AG09319 (cell line): ENCODE results near the gene CCDC12.

Source experiments
- DNase-seq: peaks from one replicate; pipeline ENCODE4 v3.0.0-alpha.2; 2010; ENCODE audit warnings: low read depth; ENCODE audit errors: extremely low read depth
- TF ChIP-seq, protein P1 (sequence below): IDR thresholded peaks from 2 replicates; pipeline ENCODE4 v1.5.1; 2011; ENCODE audit warnings: low read depth, mild to moderate bottlenecking, inconsistent platforms, low read length, moderate library complexity

Gene CCDC12

DNA sequence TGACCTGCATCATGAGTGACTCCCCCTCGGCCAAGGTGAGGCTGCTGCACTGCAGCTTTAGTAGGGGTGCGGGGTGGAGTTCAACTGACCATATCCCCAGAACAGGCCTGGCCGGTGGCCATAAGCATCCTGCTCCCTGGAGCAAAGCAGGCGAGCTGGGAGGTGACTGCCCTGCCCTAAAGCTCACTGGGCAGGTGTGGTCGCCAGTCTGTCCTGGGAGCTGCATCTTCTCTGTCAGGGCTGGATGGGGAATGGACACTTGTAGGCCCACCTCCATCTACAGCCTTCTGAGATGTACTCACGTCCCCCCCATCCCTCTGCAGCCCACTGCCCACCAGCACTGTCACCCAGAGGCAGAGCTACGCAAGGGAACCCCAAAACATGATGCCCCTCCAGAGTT is 17.4 kb upstream of the CCDC12 start:
- TF ChIP-seq, protein P1, sequence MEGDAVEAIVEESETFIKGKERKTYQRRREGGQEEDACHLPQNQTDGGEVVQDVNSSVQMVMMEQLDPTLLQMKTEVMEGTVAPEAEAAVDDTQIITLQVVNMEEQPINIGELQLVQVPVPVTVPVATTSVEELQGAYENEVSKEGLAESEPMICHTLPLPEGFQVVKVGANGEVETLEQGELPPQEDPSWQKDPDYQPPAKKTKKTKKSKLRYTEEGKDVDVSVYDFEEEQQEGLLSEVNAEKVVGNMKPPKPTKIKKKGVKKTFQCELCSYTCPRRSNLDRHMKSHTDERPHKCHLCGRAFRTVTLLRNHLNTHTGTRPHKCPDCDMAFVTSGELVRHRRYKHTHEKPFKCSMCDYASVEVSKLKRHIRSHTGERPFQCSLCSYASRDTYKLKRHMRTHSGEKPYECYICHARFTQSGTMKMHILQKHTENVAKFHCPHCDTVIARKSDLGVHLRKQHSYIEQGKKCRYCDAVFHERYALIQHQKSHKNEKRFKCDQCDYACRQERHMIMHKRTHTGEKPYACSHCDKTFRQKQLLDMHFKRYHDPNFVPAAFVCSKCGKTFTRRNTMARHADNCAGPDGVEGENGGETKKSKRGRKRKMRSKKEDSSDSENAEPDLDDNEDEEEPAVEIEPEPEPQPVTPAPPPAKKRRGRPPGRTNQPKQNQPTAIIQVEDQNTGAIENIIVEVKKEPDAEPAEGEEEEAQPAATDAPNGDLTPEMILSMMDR, result no peak

DNA sequence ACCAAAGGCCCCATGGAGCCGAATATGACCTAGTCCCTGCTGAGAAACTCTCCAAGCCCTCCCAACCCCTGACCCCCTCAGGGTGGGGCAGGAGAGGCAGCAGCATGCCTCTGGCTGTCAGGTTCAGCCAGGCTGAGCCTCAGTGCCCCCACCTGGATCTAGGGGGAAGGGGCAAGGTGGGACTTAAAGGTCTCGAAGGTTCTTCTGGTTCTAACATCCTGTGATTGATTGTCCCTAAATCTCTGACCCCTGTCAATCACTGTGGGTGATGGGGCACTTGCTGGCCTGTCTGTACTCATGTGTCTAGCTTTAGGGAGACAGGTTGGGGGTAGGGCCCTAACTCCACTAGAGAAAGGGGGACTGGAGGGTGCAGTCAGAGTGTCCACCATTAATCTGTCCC is 16.7 kb upstream of the CCDC12 start:
- no peak for DNase-seq
- TF ChIP-seq, protein P1, result no peak

More for the DNA sequence above, 17.4 kb upstream of the CCDC12 start:
- no peak for DNase-seq

DNA sequence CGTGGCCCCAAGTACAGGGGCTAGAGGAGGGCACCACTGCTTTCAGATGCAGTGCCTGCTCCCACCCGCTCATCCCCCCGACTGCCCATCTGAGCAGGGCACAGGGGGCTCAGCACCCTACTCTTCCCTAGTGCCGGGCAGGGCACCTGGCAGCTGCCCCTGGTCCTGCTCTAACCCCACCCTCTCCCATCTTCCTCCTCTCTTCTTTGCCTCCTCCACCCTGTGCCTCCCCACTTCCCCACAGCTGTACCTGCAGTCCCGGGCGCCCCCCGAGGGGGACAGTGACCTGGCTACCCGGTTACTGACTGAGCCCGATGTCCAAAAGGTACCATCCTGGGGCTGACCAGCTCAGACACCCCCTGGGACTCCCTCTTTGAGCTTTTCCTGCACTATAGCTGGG is 15.7 kb upstream of the CCDC12 start:
- no peak for DNase-seq
- TF ChIP-seq, protein P1, result no peak

DNA sequence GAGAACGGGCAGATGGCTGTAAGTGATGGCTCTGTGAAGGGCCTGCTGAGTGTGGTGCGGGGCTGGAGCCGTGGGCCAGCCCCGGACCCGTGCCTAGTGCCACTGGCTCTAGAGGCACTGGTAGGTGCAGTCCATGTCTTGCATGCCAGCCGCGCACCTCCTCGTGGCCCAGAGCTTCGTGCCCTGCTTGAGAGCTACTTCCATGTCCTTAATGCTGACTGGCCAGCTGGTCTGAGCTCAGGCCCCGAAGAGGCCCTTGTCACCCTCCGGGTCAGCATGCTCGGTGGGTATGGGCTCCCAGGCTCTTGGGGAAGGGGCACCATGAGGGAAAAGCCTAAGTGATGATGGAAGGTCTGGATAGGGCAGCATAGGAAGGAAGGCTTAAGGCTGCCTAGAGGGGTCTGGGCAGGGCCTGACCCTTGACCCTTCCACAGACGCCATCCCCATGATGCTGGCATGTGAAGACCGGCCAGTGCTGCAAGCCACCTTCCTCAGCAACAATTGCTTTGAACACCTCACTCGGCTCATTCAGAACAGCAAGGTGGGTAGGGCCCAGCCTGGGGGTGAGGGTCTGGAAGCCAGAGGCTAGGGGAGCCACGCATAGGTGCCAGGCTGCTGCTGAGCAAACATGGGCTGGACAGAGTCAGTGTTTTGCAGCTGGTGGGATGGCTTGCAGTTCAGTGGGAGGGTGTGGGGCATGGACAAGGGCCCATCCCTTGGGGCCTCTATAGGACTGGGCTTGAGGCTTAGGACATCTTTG is 15.0 kb upstream of the CCDC12 start:
- DNase-seq, result no peak
- TF ChIP-seq, protein P1, result no peak

DNA sequence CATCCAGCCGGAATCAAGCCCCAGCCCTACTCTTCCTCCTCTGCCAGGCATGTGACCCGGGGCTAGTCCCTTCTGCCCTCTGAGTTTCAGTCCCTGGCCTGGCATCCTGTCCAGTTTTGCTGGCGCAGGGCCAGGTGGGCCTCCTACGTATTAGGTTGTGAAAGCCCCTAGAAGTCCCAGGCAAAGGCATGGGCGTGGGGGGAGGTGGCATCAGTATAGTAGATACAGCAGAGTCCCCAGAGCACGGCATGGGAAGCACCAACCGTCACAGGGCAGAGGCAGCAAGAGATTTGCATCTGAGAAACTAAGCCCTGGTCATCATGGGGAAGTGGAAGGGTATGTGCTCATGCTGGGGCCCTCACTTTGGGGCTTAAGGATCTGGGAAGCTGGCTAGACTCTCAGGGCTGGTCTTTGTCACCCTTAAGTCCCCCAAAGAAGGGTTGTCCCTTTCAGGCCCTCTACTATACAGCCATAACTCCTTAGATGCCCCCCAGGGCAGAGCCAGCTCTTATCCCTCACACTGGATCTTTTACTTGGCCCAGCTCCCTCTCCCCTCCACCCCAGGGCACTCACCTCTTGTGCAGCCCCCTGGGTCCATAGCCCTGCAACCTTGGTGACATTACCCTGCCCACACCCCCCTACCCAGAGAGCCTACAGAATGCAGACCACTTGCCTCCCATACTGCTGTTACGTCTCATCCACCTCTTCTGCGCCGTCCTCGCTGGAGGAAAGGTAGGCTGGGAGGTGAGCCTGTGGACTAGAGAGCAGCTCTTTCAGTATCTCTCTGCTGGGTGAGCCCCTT is 14.2 kb upstream of the CCDC12 start:
- no peak for DNase-seq
- TF ChIP-seq, protein P1, result no peak

DNA sequence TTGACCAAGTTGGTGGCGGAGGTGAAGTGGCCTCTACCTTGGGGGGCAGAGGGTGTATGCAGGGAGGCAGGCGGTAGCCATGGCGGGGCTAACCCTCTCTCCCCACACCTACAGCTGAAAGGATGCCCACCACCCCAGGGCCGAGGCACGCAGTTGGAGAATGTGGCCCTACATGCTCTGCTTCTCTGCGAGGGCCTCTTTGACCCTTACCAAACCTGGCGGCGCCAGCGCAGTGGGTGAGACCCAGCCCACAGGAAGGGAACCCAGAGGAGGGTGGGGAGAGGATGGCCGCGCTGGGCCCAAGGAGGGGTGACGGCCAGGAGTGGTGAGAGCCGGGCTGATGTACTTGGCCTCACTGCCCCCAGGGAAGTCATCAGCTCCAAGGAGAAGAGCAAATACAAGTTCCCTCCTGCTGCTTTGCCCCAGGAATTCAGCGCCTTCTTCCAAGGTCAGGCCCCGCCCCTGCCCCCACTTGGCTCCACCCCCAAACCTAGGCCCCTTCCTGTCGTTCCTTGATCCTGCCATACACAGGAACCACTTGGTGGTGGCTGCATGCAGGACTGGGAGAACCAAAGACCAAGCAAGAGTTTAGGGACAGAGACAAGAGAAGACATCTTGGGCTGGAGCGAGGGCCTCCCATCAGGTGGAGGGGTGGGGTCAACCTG is 12.7 kb upstream of the CCDC12 start:
- TF ChIP-seq, protein P1, result no peak

DNA sequence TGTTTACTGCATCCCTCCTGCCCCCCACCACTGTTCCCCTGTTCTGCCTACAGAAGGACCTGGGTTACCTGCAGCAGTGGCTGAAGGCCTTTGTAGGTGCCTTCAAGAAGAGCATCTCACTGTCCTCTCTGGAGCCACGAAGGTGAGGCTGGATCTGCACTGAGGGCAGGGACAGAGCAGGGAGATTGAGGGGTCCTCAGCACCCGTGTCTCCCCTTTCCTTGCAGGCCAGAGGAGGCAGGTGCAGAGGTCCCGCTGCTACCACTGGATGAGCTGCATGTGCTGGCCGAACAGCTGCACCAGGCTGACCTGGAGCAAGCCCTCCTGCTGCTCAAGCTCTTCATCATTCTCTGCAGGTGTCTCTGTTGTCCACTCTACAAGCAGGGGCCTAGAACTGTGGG is 12.1 kb upstream of the CCDC12 start:
- TF ChIP-seq, protein P1, result no peak
- DNase-seq, result no peak

More for the DNA sequence above, 12.7 kb upstream of the CCDC12 start:
- no peak for DNase-seq
